Measurements from ENCODE around the gene NCOR1. TPM values are rescaled to one million over a fixed set of nuclear protein-coding genes. Genes with fewer than 3 reads are reported as not detected.

Gene NCOR1
- total RNA-seq = 60.1 and 189 TPM in 2 replicates

DNA sequence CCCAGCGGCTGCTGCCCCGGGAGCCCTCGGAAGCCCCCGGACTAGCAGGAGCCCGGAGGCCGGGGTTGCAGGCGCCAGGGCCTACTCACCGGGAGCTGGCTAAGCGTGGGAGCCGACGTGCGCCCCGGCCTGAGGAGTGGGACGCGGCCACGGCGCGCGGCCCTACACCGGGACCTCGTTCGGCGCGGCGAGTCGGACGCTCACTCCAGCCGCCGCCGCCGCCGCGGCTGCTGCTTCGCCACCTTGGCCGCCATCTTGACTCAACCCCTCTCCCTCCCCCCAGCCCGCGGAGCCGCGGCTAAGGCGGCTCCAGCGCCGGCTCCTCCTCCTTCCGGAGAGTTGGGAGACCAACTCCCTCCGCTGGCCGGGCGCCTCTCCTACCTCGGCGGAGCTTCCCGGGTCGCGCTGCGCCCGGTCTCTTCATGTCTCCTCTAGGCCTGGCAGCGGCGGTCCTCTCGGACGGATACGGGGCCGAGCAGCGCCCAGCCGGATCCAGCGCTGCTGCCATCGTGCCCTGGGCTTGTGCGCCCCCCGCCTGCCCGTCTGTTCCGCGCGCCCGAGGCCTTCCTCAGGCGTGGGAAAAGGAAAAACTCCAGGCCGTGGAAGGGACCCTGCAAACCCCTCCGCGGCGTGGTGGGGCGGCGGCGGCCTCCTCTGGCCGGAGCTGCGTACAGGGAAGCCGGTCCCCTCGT is at the start of gene NCOR1:
TSS of gene NCOR1 (minus strand) at position 262 of the 692 bp plus-strand sequence. CDS start 20,965 bp downstream, outside the sequence.

DNA sequence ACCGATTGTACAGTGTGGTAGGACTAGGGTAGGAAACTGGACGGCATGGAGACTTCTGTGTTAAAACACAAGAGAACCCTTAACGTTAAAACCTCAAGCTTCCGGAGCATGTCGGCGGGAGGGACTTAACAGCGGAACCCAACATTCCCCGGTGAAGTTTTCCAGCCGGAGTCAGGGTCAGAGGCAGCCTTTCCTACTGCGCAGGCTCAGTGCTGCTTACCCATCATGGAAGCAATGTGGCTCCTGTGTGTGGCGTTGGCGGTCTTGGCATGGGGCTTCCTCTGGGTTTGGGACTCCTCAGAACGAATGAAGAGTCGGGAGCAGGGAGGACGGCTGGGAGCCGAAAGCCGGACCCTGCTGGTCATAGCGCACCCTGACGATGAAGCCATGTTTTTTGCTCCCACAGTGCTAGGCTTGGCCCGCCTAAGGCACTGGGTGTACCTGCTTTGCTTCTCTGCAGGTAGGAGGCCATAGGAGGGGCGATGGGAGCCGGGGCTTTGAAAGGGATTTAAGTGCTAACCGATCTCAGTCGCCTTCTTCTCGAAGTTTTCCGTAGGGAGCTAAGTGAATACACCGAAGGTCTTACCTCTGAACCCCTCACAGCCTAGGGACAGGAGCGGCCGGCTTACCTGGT is 1.8 kb upstream of the NCOR1 start, which contains the start of gene PIGL:
TSS of gene PIGL (plus strand) at position 209 of the 634 bp plus-strand sequence. CDS start at position 226, 17 bp downstream.

DNA sequence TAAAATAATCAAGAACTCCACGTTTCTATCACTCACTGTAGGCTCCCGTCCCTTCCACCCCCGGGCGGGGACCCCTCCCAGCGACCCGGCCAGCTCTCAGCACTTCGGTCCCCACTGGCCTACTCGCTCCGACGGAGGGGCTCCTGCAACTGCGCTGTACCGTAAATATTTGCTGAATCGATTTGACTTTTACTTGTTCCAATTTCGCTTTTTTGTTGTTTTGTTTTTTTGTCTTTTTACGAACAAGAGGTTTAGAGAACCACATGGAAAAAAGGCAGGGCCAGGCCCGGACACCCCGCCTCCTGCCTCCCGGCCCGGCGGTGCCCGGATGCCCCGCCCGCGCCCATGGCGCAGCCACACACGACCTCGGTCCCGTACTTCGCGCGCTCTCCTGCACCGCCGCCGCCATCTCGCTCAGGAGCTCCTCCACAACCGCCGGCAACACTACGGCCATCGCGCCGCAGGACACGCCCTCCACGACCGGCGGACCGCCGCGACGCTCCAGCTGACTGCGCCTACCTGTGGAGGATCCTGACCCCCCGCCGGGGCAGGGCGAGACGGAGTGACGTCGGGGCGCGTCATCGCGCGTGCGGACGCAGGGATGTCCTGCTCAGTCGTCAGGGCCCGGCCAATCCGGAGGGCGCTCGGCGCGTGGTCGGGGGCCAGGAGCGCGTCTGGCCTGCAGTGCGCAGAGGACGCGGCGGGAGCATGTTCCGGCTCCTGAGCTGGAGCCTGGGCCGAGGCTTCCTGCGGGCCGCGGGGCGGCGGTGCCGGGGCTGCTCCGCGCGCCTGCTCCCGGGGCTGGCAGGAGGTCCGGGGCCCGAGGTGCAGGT is 216.0 kb downstream of the NCOR1 start, which contains the start of the genes TTC19 and ZSWIM7:
TSS of gene TTC19 (plus strand) at position 684 of the 833 bp plus-strand sequence. CDS start at position 709, 25 bp downstream.
TSS of gene ZSWIM7 (minus strand) at position 564 of the 833 bp plus-strand sequence. CDS start at position 454, 110 bp downstream.

Other genes starting within 250 kb of the NCOR1 start
- gene ZSWIM7, start 215.8 kb downstream of the NCOR1 start, total RNA-seq = 14.2 and 21.6 TPM in 2 replicates
- gene TTC19, start 215.7 kb downstream of the NCOR1 start, total RNA-seq = 40.2 and 52.1 TPM in 2 replicates
- gene PIGL, start 1.7 kb upstream of the NCOR1 start, total RNA-seq = 7.3 and 9.5 TPM in 2 replicates
- 7.1 and 12.3 TPM in 2 replicates for gene CENPV, start 137.9 kb upstream of the NCOR1 start, total RNA-seq
- 2,148 and 2,433 TPM in 2 replicates for gene UBB, start 165.6 kb upstream of the NCOR1 start, total RNA-seq
- gene TRPV2, start 200.0 kb upstream of the NCOR1 start, total RNA-seq = 15.2 and 30.8 TPM in 2 replicates

Data from bladder microvascular endothelial cell (primary cell).